Fibroblast of skin of right quadriceps (primary cell): ENCODE measurements around the gene FSTL4.

Experiments
- DNase-seq: peaks from one replicate; pipeline ENCODE4 v3.0.0-alpha.2; 2013

The FSTL4 gene

DNA sequence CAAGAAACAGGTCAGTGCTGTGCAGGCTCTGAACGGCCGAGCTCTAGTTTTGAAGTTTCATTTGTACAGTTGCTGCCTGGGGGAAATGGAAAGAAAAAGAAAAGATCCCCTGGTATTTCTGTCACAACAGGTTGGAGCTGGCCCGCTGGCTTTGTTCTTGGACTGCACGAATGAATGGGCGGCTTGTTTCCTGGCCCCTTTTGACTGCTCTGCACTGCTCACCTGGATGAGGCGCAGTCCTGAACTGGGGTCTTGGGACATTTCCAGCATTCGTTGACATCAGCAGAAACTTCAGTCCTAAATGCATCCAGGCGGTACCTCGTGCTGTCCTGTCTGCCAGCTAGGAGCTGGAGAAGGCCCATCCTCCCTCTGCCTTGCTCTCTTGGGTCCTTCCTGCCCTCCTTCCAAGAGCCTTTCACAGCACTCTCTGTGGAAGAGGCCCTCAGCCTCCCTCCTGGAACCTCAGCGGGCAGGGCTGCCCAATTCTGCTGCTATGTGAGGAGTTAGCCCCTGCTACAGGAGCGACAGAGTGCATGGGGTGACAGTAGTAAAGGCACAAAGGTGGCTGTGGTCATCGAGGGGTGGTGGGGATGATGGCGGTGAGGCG lies 189.2 kb downstream of the FSTL4 start:
- DNase-seq, result no peak

DNA sequence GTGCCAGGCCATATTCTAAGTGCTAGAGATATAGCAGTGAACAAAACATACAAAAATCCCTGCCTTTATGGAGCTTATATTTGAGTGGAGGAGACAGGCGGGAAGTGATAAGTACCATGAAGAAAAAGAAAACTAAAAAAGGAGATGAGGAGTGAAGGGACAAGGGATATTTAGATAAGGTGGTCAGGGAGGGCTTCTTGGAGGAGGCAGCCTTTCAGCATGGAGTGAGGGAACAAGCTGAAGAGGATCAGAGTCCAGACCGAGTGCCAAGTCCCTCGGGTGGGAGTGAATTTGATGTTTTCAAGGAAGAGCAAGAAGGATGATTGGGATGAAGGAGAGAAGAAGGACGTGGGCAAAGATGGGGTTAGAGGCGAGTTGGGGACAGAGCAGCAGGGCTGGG lies 190.5 kb downstream of the FSTL4 start:
- DNase-seq, result no peak

DNA sequence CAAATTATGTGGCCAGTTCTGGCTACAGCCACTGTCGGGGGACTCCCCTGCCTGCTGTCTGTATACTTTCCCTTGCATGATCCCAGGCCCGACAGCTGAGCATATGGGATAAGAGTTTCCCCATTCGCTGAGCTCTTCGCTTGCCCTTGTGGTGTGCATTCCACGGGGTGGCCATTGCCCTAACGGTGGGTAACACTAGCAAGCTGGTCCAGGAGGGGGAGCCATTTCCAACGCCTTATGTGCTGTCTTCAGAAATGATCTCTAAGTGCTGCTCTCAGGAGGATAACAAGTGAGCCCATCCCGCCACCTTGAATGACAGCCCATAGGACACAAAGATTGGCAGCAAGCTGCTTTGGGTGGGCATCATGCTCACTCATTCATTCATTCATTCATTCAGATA lies 190.9 kb downstream of the FSTL4 start:
- DNase-seq, result no peak

- no peak for DNase-seq
Measured at GRCh38 chr5:133420440-133421301, 191.7 kb downstream of the FSTL4 start.

GRCh38 chr5:133415906-133416305 lies 196.4 kb downstream of the FSTL4 start:
- DNase-seq, result no peak

GRCh38 chr5:133415506-133415905 lies 196.8 kb downstream of the FSTL4 start:
- DNase-seq, result no peak

DNA sequence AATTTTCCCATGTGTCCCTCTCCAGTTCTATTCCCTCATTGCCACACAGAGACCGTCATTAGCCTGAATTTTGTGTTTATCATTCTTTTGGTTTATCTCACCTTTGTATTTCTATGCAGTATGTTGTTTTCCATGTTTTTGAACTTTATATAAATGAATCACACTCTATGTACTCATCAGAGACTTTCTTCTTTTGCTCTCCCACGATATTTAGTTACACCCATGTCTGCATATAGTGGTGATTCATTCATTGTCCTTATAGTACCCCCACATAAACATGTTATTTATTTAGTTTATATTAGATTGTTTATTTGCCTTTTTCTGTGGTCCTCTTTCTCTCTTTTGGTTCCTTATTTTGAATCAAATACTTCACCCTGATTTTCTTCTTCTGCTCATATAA lies 199.7 kb downstream of the FSTL4 start:
- no peak for DNase-seq

- DNase-seq, result no peak
Measured at GRCh38 chr5:133410335-133410828, 202.0 kb downstream of the FSTL4 start.

DNA sequence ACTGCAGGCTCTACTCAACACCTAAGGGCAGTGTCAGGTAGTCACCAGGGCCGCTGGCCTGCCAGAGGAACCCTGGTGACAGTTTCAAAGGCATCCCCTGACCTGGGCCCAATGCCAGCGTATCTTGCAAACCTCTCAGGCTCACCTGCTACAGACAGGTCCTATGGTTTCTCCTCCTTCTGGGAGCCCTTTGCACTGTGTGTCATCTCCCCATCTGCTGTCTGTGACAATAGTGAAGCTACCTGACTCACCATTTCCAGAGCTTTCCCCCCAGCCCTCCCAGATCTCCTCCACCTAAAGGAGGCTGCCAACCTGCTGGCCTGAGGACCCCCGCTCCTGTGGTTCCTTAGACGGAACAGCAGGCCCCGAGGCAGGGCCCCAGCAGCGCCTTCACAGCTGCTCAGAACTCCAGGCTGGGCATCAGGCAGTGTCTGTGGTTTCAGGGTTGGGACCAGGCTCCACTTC lies 203.1 kb downstream of the FSTL4 start:
- no peak for DNase-seq

GRCh38 chr5:133408322-133408721 lies 204.0 kb downstream of the FSTL4 start:
- DNase-seq, result no peak

GRCh38 chr5:133406977-133407632 lies 205.2 kb downstream of the FSTL4 start:
- no peak for DNase-seq

DNA sequence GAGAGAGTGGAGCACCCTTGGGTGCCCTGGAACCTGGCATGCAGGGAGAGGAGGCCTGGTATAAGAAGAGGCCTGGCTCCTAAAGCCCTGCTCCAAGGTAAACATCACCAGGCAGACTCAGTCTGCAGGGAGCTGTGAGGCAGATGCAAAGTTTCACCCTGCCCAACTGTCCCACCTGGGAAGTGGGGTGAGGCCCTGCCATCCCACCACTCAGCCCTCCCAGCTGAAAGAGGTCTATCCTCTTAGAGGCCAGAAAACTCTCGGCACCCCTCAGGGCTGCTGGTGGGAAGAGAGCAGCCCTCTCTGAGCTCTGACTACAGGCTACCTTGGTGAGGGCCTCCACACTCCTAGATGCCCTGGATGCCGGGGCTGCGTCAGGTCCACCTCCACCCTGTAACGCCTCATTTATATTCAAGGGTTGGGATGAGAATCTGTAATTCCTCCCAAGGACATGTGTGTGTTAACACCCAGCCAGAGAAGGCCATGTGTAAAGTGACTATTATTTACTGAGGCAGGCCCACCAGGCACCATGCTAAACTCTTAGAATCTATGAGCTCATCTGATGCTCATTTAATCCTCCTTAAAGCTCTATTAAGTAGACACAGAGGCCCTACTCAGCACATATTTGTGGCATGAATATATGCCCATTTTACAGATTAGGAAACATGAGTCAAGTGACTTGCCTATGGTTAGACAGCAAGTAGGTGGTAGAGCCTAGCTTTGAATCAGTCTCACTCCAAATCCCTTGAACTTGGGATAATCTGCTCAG lies 205.9 kb downstream of the FSTL4 start:
- no peak for DNase-seq

DNA sequence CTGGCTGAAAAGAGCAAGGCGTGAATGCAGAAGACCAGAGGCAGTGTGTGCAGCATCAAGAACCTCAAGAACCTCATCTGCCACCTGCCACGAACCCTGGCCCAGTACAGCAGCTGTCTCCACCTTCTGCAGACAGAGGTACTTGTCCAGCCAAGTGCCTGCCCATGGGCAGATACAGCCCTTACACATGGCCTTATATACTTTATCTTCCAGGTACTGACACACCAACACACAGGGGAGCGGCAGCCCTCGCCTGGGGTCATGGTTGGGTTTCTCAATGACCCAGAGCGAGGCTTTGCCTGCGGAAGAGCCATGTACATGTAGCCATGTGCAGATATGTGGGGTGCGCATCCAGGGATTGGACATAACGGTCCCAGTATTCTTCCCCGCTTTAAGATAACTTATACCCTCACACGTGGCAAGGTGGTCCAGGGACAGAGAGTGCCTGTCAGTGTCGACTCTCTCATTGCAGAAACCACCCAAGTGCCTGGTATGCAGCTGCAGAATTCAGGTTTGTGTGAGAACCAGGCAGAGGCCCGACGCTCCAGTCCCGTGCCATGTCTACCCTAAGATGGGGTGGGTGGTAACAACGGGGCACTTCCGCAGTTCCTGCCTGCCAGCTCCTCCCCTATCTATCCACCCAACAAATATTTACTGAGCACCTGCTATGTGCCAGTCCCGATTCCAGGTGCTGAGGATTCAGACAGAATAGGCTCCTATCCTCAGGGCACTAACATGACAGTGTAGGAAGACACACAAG lies 206.9 kb downstream of the FSTL4 start:
- DNase-seq, result no peak

GRCh38 chr5:133404724-133405123 lies 207.6 kb downstream of the FSTL4 start:
- DNase-seq, result no peak

- no peak for DNase-seq
Measured at GRCh38 chr5:133403741-133404364, 208.5 kb downstream of the FSTL4 start.

GRCh38 chr5:133402775-133403174 lies 209.6 kb downstream of the FSTL4 start:
- no peak for DNase-seq

DNA sequence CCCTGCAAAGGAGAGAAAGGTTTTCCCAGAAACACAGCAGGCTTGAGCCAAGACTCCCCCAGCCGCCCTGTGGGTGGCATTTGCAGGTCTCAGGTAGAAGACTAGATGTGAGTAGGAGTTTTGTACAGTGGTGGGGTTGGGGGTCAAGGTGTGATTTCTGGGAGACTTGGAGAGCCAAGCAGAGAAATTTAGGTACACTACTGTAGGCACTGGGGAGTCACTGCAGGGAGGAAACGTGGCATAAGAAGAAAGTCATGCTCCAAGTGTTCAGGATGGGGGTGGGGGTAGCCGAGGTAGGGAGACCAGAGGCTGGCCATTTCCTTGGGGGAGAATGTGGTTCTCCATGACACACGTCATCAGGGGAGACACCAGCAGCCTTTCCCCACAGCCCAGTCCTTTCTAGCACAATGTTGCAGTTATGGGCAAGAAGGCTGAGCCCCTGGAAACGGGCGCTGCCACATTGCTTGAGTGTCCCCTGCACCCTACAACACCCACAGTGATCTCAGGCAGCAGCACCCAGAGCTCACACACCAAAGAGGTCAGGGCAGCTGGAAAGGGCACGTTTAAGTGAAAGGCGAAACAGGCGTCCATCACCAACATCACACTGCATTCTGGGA lies 210.5 kb downstream of the FSTL4 start:
- DNase-seq, result no peak

DNA sequence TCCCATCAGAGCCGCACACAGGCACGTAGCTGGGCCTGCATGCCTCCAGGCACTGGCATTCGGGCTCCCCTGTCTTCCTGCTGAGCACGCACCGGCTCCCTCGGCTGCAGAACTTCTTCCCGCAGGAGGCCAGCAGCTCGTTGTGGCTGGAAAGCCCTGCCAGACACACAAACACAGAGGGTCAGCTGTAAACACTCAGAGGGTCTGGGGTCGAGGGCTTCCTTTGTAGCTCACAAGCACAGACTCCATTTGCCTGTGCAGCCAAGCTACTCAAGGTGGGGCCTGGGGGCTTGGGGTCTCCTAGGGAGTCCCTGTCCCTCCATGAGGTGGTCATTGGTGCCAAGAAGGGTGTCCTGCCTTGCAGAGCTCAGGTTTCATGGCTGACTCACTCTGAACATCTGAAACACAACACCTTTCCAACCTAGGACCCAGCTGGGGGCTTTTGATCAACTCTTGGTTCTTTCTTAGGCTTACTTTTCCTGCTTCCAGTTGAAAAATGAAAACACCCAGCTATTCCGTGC lies 211.4 kb downstream of the FSTL4 start:
- no peak for DNase-seq

GRCh38 chr5:133400120-133400519 lies 212.2 kb downstream of the FSTL4 start:
- no peak for DNase-seq

DNA sequence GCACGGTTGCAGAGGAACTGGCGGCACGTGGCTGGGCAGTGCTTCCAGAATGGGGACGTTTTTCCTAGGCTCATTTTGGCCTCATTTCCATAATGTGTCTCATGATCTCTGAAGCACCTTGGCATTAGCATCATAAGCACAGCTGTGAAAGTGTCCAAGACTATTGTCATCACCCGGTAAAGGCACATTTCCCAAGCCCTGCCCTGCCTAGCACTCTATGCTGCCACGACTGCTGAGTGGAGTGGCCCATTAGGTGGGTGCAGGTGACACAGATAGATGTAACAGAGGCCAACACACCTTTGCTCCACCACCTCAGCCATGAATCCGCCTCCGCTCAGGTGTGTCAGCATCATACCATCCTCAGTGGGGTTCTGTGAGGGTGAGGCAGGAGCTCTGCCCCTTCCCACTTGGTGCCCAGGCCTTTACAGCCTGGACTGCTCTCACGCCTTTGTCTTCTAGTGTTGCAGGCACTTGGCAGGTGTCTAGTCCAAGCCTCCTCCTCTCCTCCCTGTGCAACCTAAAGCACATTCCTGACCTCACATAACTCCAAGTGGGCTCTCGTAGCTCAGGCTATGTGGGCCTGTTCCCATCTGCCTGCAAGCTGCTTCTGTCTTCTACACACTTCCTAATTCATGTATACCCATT lies 213.0 kb downstream of the FSTL4 start:
- no peak for DNase-seq
